Measurements from ENCODE around the gene TRIOBP. TPM values are rescaled to one million over a fixed set of nuclear protein-coding genes. Genes with fewer than 3 reads are reported as not detected.
A peak's percentile ranks its signal among the peaks of the same experiment; 100 is the strongest.

The TRIOBP gene
- total RNA-seq, 1 donor from 2014 or later, result 40.3 TPM

DNA sequence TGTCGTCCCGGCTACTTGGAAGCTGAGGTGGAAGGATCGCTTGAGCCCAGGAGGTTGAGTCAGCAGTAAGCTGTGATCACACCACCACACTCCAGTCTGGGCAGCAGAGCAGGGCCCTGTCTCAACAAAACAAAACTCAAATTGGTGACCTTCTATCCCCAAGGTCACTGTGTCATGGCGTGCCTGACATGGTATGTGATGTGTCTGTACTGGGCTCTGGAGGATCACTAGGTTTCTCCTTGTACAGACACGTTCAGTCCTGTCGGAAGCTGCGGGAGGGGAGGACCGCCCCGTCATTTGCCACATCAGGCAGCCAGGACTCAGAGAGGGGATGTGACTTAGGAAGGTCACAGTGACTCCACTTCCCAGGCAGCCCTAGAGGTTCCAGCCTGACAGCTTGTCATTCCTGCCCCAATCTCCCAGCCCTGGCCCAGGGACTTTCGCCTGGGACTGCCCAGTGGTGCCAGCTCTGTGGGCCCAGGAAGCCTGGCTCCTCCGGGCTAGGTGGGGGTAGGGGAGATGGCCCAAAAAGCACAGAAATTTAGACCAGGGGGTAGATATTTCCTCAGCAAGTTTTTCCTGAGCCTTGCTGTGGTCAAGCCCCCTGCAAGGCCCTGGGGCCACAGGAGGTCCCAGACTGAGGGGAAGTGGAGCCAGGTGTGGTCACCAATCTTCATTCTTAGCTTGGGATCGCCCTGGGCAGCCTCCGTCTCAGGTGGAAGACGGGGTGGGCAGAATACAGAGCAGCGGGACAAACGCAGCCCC is 53.2 kb downstream of the TRIOBP start:
- Histone ChIP-seq H3K4me3 (ENCODE audit: low read depth, low read length) (no peak overlapping the region), H3K27me3 (ENCODE audit: control insufficient read depth, insufficient read depth, low read length) (no peaks in the 10 kb centered on the region), H3K36me3 (ENCODE audit: control insufficient read depth, insufficient read depth, low read length) (peaks cover 9% of the 10 kb centered on the region)
- DNase-seq (ENCODE audit: low read depth) (peak; percentile 98), FAIRE-seq (peak; percentile 97)
- TF ChIP-seq, protein P1, sequence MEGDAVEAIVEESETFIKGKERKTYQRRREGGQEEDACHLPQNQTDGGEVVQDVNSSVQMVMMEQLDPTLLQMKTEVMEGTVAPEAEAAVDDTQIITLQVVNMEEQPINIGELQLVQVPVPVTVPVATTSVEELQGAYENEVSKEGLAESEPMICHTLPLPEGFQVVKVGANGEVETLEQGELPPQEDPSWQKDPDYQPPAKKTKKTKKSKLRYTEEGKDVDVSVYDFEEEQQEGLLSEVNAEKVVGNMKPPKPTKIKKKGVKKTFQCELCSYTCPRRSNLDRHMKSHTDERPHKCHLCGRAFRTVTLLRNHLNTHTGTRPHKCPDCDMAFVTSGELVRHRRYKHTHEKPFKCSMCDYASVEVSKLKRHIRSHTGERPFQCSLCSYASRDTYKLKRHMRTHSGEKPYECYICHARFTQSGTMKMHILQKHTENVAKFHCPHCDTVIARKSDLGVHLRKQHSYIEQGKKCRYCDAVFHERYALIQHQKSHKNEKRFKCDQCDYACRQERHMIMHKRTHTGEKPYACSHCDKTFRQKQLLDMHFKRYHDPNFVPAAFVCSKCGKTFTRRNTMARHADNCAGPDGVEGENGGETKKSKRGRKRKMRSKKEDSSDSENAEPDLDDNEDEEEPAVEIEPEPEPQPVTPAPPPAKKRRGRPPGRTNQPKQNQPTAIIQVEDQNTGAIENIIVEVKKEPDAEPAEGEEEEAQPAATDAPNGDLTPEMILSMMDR (IDR thresholded peaks at IDR 0.05; ENCODE audit: insufficient read depth, low read length, severe bottlenecking), result no peak

DNA sequence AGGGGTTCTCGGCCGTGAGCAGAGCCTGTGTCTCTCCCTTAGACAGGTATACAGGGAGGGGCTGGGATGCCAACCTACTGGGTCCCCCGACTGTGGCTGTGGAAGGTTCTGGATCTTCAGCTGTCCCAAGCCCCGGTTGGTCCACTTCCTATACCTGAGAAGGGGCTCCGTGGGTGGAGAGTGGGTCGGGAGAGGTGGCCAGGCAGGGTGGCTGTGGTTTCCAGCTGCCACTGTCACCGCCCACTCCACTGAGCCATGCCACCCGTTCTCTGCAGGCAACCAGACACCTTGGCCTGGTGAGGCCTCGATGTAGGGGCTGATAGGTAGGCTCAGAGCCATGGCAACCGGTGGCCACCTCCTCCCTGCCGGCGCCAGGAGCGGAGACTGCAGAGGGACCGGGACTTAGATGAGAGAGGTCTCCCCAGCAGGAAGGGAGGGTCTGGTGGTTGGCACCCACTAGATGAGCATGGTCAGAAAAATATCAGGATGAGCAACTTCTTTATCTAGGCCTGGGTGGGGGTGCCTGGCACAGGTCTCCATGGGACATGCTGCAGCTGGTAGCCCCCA is 53.8 kb downstream of the TRIOBP start:
- TF ChIP-seq, protein P1 (IDR thresholded peaks at IDR 0.05; ENCODE audit: insufficient read depth, low read length, severe bottlenecking), result no peak
- no peak for DNase-seq (ENCODE audit: low read depth)
- FAIRE-seq, result peak; percentile 60
- Histone ChIP-seq H3K4me3 (ENCODE audit: low read depth, low read length) (no peak overlapping the region), H3K36me3 (ENCODE audit: control insufficient read depth, insufficient read depth, low read length) (peaks cover 14% of the 10 kb centered on the region), H3K27me3 (ENCODE audit: control insufficient read depth, insufficient read depth, low read length) (no peaks in the 10 kb centered on the region)

DNA sequence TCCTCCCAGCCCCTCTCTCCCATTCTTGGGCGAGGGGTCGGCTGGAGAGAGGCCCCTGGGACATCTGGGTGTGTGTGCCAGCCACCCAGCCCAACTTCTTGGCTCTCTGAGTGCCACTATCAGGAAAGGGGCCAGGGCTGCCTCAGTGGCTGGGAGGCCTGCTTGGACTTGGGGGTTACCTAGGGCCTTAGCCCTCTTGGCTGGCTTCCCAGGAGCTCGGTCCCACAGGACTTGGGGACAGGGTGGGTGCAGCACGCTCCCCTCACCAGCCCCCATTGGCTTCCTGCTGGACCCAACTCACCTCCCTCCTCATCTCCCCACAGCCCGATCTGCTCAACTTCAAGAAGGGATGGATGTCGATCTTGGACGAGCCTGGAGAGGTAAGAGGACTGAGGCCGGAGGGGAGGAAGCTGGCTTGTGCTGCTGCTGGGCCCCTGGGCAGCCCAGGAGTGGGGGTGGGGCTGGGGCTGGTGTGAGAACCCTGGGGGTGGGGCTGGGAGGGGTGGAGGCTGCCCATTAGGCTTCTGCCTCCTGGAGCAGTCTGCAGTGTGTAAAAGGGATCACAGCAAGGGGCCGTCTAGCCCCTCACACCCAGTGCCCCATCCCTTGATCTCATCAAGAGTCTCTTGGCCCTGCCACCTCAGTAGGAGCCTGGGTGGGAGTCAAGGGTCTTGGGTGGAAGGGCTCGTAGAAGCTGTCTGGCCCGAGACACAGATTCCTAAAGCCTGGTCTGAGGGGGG is 54.8 kb downstream of the TRIOBP start:
- FAIRE-seq, result no peak
- H3K36me3 ChIP-seq (ENCODE audit: control insufficient read depth, insufficient read depth, low read length), result peaks cover 18% of the 10 kb centered on the region
- H3K4me3 ChIP-seq (ENCODE audit: low read depth, low read length), result no peak overlapping the region
- DNase-seq (ENCODE audit: low read depth), result no peak
- TF ChIP-seq, protein P1 (IDR thresholded peaks at IDR 0.05; ENCODE audit: insufficient read depth, low read length, severe bottlenecking), result no peak
- H3K27me3 ChIP-seq (ENCODE audit: control insufficient read depth, insufficient read depth, low read length), result no peaks in the 10 kb centered on the region

DNA sequence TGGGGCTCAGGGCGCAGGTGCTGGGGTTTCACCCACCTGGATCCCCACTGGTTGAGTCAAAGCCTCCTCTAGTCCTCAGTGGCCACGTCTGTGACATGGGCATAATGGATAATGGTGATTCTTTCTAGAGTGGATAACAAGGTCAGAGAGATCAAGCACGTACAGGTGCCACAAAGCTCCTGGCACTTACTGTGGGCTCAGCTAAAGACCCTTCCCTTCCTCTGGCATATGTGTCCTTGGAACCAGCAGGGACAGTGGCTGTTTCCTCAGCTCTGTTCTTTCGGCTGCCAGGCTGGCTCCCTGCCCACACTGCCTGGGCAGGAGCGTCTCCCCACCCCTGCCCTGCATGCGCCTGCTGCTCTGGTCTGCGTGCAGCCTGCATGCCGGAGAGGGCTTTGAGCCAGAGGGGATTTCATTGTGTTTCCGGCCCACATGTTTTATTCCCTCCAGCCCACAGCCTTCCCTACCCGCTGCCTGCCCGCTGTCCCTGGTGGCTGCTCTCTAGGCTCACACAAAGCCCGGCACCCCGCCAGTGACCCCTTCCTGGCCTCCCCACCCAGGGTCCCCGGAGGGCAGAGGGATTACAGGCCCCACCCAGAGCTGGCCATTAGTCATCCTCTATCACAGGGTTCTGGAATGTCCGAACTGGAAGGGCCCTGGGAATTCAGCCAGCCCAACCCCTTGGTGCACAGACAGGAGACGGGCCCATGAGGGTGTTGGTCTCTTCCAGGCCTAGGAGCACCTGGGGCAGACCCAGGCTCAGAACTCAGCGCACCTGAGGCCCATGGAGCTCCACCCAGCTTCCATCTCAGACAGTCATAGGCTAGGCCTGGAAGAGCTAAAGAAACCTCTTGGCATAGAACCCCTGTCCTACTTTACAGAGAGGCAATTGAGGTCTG is 55.6 kb downstream of the TRIOBP start:
- H3K27me3 ChIP-seq (ENCODE audit: control insufficient read depth, insufficient read depth, low read length), result no peaks in the 10 kb centered on the region
- FAIRE-seq (peak; percentile 89), DNase-seq (ENCODE audit: low read depth) (peak; percentile 91)
- TF ChIP-seq, protein P1 (IDR thresholded peaks at IDR 0.05; ENCODE audit: insufficient read depth, low read length, severe bottlenecking), result no peak
- H3K36me3 ChIP-seq (ENCODE audit: control insufficient read depth, insufficient read depth, low read length), result peaks cover 24% of the 10 kb centered on the region
- no peak overlapping the region for H3K4me3 ChIP-seq (ENCODE audit: low read depth, low read length)

DNA sequence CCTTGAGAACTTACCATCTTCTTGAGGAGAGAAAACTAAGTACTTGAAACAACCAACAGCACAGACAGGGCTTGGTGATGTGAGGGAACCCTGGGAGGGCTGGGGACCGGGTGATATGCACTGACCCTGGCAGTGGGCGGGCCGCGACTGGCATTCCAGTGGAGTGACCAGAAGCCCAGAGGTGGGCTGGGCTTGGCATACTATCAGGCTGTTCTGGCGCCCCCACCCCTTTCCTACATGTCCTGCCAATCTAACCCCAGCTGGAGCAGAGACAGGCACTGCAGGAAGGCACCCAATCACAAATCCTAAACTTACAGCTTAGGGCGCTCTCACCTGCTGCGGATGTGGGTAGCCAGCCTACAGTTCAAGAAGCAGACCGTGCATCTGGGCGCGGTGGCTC is 56.9 kb downstream of the TRIOBP start:
- TF ChIP-seq, protein P1 (IDR thresholded peaks at IDR 0.05; ENCODE audit: insufficient read depth, low read length, severe bottlenecking), result no peak
- Histone ChIP-seq H3K27me3 (ENCODE audit: control insufficient read depth, insufficient read depth, low read length) (no peaks in the 10 kb centered on the region), H3K36me3 (ENCODE audit: control insufficient read depth, insufficient read depth, low read length) (peaks cover 34% of the 10 kb centered on the region), H3K4me3 (ENCODE audit: low read depth, low read length) (no peak overlapping the region)
- DNase-seq (ENCODE audit: low read depth) (no peak), FAIRE-seq (no peak)

All from bronchial epithelial cell (primary cell).